C4-2B (cell line): ENCODE data around the gene AFAP1L1.

ENCODE experiments used
- ZFX ChIP-seq: fragments of 450-650 bp; IDR thresholded peaks from 2 replicates; pipeline ENCODE4 v1.6.1; 2017
- TF ChIP-seq, protein P1 (sequence below): fragments of 450-650 bp; conservative IDR thresholded peaks from 2 replicates; pipeline ENCODE4 v1.5.1; 2017; ENCODE audit warnings: mild to moderate bottlenecking

DNA sequence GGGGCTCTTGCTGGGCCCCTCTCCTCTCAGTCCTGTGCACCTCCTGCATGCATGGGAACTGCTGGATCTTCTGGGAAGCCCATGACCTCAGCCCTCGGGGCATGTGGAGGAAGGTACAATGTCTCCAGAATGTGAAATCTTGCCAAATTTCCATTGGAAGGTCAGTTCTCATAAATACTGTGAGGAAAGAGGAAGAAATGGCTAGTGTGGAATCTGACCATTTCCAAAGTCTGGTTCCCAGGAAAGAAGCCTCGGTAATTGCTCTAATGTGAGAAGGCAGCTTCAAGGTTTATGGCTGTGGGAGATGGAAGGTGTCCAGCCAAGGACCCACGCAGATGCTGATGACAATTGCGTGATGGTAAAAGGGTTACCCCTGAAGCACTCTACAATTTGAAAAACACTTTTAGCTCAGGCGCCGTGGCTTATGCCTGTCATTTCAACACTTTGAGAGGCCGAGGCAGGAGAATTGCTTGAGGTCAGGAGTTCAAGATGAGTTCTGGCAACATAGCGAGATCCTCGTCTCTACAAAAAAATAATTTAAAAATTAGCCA is 115.5 kb downstream of the AFAP1L1 start:
- TF ChIP-seq, protein P1, sequence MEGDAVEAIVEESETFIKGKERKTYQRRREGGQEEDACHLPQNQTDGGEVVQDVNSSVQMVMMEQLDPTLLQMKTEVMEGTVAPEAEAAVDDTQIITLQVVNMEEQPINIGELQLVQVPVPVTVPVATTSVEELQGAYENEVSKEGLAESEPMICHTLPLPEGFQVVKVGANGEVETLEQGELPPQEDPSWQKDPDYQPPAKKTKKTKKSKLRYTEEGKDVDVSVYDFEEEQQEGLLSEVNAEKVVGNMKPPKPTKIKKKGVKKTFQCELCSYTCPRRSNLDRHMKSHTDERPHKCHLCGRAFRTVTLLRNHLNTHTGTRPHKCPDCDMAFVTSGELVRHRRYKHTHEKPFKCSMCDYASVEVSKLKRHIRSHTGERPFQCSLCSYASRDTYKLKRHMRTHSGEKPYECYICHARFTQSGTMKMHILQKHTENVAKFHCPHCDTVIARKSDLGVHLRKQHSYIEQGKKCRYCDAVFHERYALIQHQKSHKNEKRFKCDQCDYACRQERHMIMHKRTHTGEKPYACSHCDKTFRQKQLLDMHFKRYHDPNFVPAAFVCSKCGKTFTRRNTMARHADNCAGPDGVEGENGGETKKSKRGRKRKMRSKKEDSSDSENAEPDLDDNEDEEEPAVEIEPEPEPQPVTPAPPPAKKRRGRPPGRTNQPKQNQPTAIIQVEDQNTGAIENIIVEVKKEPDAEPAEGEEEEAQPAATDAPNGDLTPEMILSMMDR: no peak
- TF ChIP-seq ZFX: no peak
